ENCODE data around the gene PTGES3L. TPM values are rescaled to one million over a fixed set of nuclear protein-coding genes. Genes with fewer than 3 reads are reported as not detected.

PTGES3L gene
- total and polyA plus RNA-seq, 2 of the 13 experiments (the other 11 are each of a cell fraction or from before 2014, with no cell fraction given): 1.2 to 2.9 TPM

GRCh38 chr17:42920106-42920900 lies 59.6 kb downstream of the PTGES3L start (continued):
- TF ChIP-seq ZNF280B (CRISPR knock-in tag; IDR thresholded peaks at IDR 0.05; ENCODE audit: borderline replicate concordance) (peak; percentile 63; the same call in 1 of the 2 replicates), ZNF556 (CRISPR knock-in tag; IDR thresholded peaks at IDR 0.05; ENCODE audit: borderline replicate concordance) (no peak), SRF (IDR thresholded peaks at IDR 0.05; ENCODE audit: low read depth, low read length) (no peak), ZNF552 (CRISPR knock-in tag; IDR thresholded peaks at IDR 0.05; ENCODE audit: borderline replicate concordance) (0 out of 2 replicates have a peak, but pooled peaks have one; percentile 63), CHD4 (IDR thresholded peaks at IDR 0.05; ENCODE audit: borderline replicate concordance, low read length) (no peak), NFRKB (IDR thresholded peaks at IDR 0.05) (no peak), ZBTB7B (CRISPR knock-in tag; IDR thresholded peaks at IDR 0.05) (peak; percentile 48; the same call in 1 of the 2 replicates), AHR (CRISPR knock-in tag; IDR thresholded peaks at IDR 0.05) (no peak), ZNF253 (CRISPR knock-in tag; IDR thresholded peaks at IDR 0.05; ENCODE audit: borderline replicate concordance) (no peak), TEF (CRISPR knock-in tag; IDR thresholded peaks at IDR 0.05) (no peak), EP300 (IDR thresholded peaks at IDR 0.05; ENCODE audit: low read depth in 2 of 2, low read length in 2 of 2) (peak in 1 of 2 experiments; percentile 73; a peak in 2 of 4 replicates), EP300 (CRISPR knock-in tag; IDR thresholded peaks at IDR 0.05; ENCODE audit: borderline replicate concordance) (no peak), ZNF143 (CRISPR knock-in tag; IDR thresholded peaks at IDR 0.05) (no peak), ZSCAN5A (CRISPR knock-in tag; IDR thresholded peaks at IDR 0.05; ENCODE audit: borderline replicate concordance) (0 out of 2 replicates have a peak, but pooled peaks have one; percentile 29), JUND (CRISPR knock-in tag; IDR thresholded peaks at IDR 0.05) (no peak), FOXJ3 (CRISPR knock-in tag; IDR thresholded peaks at IDR 0.05; ENCODE audit: borderline replicate concordance) (peak; percentile 45; the same call in 1 of the 2 replicates), NR2F1 (CRISPR knock-in tag; IDR thresholded peaks at IDR 0.05) (peak in 1 of 2 experiments; percentile 24; a peak in 1 of 4 replicates), ZNF891 (CRISPR knock-in tag; IDR thresholded peaks at IDR 0.05) (0 out of 2 replicates have a peak, but pooled peaks have one; percentile 56), ZNF629 (CRISPR knock-in tag; conservative IDR thresholded peaks at IDR 0.05) (no peak), ZNF34 (CRISPR knock-in tag; IDR thresholded peaks at IDR 0.05; ENCODE audit: borderline replicate concordance) (no peak), PLSCR1 (CRISPR knock-in tag; IDR thresholded peaks at IDR 0.05; ENCODE audit: borderline replicate concordance) (no peak), CC2D1A (CRISPR knock-in tag; IDR thresholded peaks at IDR 0.05) (no peak)

Data from HepG2 (cell line).